Prostate gland (tissue), 2 donors: ENCODE data around the gene OTOF. TPM values are rescaled to one million over a fixed set of nuclear protein-coding genes. Genes with fewer than 3 reads are reported as not detected.

Source experiments
- DNase-seq: peaks from one replicate; pipeline ENCODE4 v3.0.0-alpha.2; 2019; ENCODE audit warnings: low spot score
- H3K27ac ChIP-seq, 2 donors: fragments of 200-600 bp; sonication (generic); 2 replicates each; pipeline ENCODE4 v1.5.1; 2017 to 2019
- H3K27me3 ChIP-seq: fragments of 200-600 bp; sonication (generic); replicated peaks from 2 replicates; pipeline ENCODE4 v1.5.1; 2019; ENCODE audit not compliant: insufficient read depth
- H3K36me3 ChIP-seq, 2 donors: fragments of 200-600 bp; sonication (generic); 1 replicate in 1 of 2; 2 replicates in 1 of 2; pipeline versions ENCODE4 v1.5.1 to v1.8.1; 2017 to 2019
- H3K4me1 ChIP-seq: fragments of 200-600 bp; sonication (generic); replicated peaks from 2 replicates; pipeline ENCODE4 v1.5.1; 2019
- H3K4me3 ChIP-seq, 2 donors: fragments of 200-600 bp; sonication (generic); 2 replicates each; pipeline ENCODE4 v1.5.1; 2017 to 2019
- H3K9me3 ChIP-seq: fragments of 200-600 bp; sonication (generic); 2 replicates; pipeline ENCODE4 v1.5.1; 2017
- CTCF ChIP-seq, 4 experiments: fragments of 200-600 bp in 2 of 4; fragments of 450-650 bp in 2 of 4; sonication (generic) in 2 of 4; IDR thresholded peaks; 1 replicate in 3 of 4; 2 replicates in 1 of 4; pipeline ENCODE4 v1.5.1; 2016 to 2019; ENCODE audit warnings: antibody characterized with exemption in 4 of 4, mild to moderate bottlenecking in 2 of 4, moderate library complexity in 2 of 4
- POLR2A ChIP-seq: fragments of 450-650 bp; IDR thresholded peaks from one replicate; pipeline ENCODE4 v1.6.1; 2016; ENCODE audit warnings: antibody characterized with exemption, mild to moderate bottlenecking
- POLR2AphosphoS5 ChIP-seq: sonication (generic); formaldehyde crosslinking; IDR thresholded peaks from one replicate; pipeline ENCODE4 v1.6.1; 2017; ENCODE audit warnings: antibody characterized with exemption
- WGBS: methylation state at CpG from one replicate; pipeline ENCODE4 v1.1.5; 2018; 5-methylcytosine and 5-hydroxymethylcytosine counted together
- intact Hi-C: fragments of 100-400 bp; cut with DNase I; formaldehyde crosslinking; loops from one replicate; pipeline ENCODE4 v1.14.2; 2022
- total RNA-seq, 2 donors: library from RNA; depleted of rRNA; stranded (reverse); fragments of >200 nt; gene quantifications; one replicate each; pipeline ENCODE4 v1.1.0, GENCODE V29; 2016

Gene OTOF
- total RNA-seq, 2 donors from 2014 or later: 0.68 TPM; not detected in 1

DNA sequence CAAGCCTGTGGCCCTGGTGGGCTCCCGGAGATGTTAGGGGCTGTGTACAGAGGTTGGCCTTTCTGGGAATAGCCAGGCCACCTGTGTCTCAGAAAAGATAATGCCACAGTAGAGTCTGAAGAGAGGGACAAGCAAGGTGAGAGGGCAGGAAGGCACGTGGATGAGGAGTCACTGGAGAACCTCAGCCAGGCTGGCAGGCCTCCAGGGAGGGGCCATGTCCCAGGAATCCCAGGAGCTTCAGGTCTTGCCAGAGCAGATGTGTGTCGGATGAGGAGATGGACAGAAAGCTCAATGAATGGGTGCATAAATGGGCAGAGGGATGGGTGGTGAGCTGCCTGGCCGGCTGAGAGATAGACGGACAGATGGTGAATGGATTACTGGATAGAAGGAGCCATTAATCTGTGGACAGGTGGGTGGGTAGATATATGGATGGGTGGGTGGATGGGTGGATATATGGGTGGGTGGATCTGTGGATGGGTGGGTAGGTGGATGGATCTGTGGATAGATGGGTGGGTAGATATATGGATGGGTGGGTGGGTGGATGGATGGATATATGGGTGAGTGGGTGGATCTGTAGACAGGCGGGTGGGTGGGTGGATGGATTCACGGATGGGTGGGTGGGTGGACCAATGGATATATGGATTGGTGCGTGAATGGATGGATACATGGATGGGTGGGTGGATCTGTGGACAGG is 7.9 kb upstream of the OTOF start:
- no peak overlapping the region for H3K27ac ChIP-seq
- no peaks in the 10 kb centered on the region for H3K9me3 ChIP-seq
- intact Hi-C loops: no loop called here
- no peaks in the 10 kb centered on the region for H3K36me3 ChIP-seq
- 86% methylated on average over 8 of the region's 8 CpGs for WGBS
- no peak for DNase-seq
- H3K27me3 ChIP-seq: peaks cover 2% of the 10 kb centered on the region
- no peaks in the 10 kb centered on the region for H3K4me1 ChIP-seq
- TF ChIP-seq POLR2AphosphoS5 (no peak), CTCF (IDR thresholded peaks at IDR 0.05) (no peak), POLR2A (no peak)
- H3K4me3 ChIP-seq: no peak overlapping the region

DNA sequence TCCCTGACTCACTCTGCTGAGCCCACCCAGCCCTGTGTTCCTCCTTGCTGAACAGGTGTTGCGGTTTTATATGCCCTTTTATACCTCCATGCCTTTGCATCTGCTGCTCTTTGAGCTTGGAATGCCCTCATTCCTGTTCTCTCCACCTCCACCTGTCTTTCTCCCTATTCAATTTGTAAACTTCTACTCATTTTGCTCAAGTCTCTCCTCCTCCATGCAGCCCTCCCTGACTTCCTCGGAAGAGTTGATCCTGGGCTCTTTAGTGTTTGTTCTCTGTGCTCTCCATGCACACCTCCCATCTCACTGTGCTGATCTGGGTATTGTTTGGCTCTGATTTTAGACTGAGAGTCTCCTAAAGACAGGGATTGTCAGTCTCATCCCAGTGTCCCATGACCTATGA is 7.2 kb upstream of the OTOF start:
- peaks cover 2% of the 10 kb centered on the region for H3K27me3 ChIP-seq
- no peaks in the 10 kb centered on the region for H3K36me3 ChIP-seq
- WGBS: 90% methylated on average over 2 of the region's 2 CpGs
- DNase-seq: no peak
- no peak for TF ChIP-seq POLR2AphosphoS5
- TF ChIP-seq POLR2A: no peak
- TF ChIP-seq CTCF (IDR thresholded peaks at IDR 0.05): no peak
- intact Hi-C loops: no loop called here
- H3K4me3 ChIP-seq: no peak overlapping the region
- H3K9me3 ChIP-seq: no peaks in the 10 kb centered on the region
- H3K4me1 ChIP-seq: no peaks in the 10 kb centered on the region
- H3K27ac ChIP-seq: no peak overlapping the region

DNA sequence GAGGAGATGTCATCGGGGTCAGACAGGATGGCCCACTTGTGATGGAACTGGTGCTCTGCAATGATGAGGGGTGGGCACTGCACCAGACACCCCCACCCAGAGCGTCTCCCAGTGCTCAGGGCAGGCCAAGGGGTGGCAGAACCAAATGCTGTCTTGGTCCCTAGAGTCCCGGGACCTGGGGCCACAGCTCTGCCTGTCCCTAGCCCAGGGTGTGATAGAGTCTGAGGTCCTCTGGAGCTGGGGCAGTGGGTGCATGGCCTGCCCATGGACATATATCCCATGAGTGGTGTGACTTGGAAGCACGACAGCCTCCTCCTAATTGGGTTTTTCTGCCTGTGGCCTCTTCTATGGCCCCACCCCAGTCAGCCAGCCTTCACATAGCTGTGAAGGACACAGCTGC is 6.7 kb upstream of the OTOF start:
- no peak for DNase-seq
- H3K4me3 ChIP-seq: no peak overlapping the region
- TF ChIP-seq CTCF (IDR thresholded peaks at IDR 0.05): no peak
- no peak for TF ChIP-seq POLR2A
- TF ChIP-seq POLR2AphosphoS5: no peak
- no peaks in the 10 kb centered on the region for H3K9me3 ChIP-seq
- H3K27ac ChIP-seq: no peak overlapping the region
- no peaks in the 10 kb centered on the region for H3K4me1 ChIP-seq
- no peaks in the 10 kb centered on the region for H3K36me3 ChIP-seq
- 91% methylated on average over 4 of the region's 4 CpGs for WGBS
- intact Hi-C loops: no loop called here
- H3K27me3 ChIP-seq: peaks cover 2% of the 10 kb centered on the region

DNA sequence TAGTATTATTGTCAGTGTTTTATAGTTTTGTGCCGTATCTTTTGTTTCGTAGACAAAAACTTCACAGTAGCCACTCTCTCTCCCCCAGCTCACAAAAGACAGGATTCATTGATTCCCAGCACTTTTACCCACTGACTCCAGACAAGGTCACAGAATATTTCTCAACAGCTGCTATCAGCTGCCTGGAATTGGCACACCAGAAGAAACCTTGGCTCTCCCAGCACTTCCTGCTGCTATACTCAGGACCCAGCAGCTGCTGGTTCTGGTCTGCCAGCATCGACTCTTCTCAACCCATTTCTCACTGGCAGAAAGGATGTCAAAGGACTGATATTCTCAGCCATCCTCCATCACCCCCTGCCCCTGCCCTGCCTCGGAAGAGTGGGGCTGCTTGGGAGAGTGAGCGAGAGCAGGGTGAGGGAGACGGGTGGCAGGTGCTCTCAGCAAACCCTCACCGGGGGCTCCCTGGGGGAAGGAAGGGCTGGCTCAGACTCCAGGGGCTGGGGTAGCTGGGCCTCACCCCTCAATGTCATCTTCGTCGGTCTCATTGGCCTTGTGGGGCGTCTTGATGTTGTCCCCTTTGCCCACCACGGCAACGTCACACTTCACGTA is 6.1 kb upstream of the OTOF start:
- Histone ChIP-seq H3K4me1 (no peaks in the 10 kb centered on the region), H3K4me3 (no peak overlapping the region), H3K36me3 (no peaks in the 10 kb centered on the region), H3K9me3 (no peaks in the 10 kb centered on the region), H3K27me3 (peaks cover 1% of the 10 kb centered on the region), H3K27ac (no peak overlapping the region)
- DNase-seq: no peak
- TF ChIP-seq POLR2AphosphoS5: no peak
- no peak for TF ChIP-seq CTCF (IDR thresholded peaks at IDR 0.05)
- TF ChIP-seq POLR2A: no peak
- 82% methylated on average over 13 of the region's 13 CpGs for WGBS
- intact Hi-C loops: no loop called here

GRCh38 chr2:26483516-26483915 is 5.6 kb upstream of the OTOF start:
- intact Hi-C loops: no loop called here
- Histone ChIP-seq H3K27ac (no peak overlapping the region), H3K9me3 (no peaks in the 10 kb centered on the region), H3K27me3 (no peaks in the 10 kb centered on the region), H3K36me3 (no peaks in the 10 kb centered on the region), H3K4me1 (no peaks in the 10 kb centered on the region), H3K4me3 (no peak overlapping the region)
- TF ChIP-seq POLR2A (no peak), CTCF (IDR thresholded peaks at IDR 0.05) (no peak), POLR2AphosphoS5 (no peak)
- no peak for DNase-seq
- WGBS: 71% methylated on average over 11 of the region's 11 CpGs
